ENCODE measurements around the gene SUV39H2.
"Not testable (repeated sequence)": the region's sequence is repeated elsewhere in the genome, so short reads cannot be mapped to it uniquely, and the experiment has no call there.

SUV39H2 gene

GRCh38 chr10:14876764-14877163, 1.9 kb upstream of the SUV39H2 start:
- DNase-seq, result no peak

GRCh38 chr10:14879124-14879927, 660 bp downstream of the SUV39H2 start:
- peak; percentile 20 for DNase-seq

DNA sequence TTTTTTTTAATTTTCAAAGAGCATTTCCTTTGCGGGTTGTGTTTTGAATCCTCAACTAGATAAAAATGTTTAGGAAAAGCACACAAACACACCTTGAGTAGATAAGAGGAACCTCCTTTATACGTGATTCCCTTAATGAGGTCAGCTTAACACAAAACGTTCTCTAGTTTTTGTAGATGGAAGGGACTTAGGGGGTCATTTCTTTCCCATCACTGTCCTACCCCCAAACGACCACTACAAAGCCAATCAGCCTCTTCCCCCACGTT, 1.2 kb downstream of the SUV39H2 start:
- no peak for DNase-seq

DNA sequence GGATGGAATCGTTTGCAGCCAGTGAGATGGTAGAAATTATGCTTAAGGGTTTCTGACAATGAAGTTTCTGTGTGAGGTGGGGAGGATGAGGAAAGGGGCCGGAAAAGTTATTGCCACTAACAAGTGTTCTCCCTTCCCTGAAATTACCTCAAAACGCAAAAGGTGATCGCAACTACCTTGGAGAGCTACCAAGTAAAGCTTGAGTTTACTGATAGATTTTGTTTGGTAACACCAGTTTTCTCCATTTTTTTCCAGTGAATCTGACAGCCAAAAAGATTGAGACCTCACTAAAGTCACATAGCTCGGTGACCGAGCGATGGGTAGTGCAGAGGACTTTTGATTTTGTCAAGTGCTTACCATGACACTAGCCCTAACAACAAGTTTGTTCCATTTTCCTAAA, 1.6 kb downstream of the SUV39H2 start:
- peak; percentile 11 for DNase-seq

- DNase-seq, result no peak
Measured at GRCh38 chr10:14884082-14884481, 5.4 kb downstream of the SUV39H2 start.

DNA sequence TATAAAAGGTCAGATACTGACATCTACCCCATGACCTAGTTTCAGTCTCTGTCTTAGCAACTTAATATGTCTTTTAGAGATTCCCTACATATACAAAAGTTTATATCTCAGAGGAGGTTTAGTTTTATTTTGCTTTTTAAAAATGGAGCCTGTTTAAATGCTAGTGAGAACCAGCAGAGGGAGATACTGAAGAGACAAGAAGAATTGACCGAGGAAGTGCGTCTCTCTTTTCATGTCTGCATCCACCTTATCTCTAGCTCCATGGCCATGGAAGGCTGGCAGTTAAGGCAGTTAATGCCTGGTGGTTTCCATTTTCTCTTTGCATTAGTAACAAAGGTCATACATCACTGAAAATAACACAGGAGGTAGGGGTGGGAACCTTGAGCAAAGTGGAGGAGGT, 10.7 kb downstream of the SUV39H2 start:
- no peak for DNase-seq

DNA sequence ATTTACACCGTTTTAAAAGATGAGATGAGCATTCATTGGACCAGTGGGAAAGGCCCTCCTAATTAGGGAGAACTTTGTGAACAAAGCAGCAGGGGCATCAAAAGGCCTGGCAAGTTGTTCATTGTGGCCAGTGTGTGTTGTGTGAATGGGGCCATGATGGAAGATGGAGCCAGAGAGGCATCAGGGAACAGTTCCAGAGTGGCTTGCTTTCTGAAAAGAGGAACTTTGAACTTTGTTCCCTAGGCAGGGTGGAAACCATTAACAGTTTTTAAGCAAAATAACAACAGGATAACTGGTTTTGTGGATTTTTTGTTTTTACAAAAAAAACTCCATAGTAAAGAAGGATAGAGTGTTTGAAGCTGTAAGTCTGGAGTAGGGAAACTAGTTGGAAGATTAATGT, 12.5 kb downstream of the SUV39H2 start:
- DNase-seq, result no peak

GRCh38 chr10:14904316-14904732, 25.7 kb downstream of the SUV39H2 start:
- DNase-seq, result peak; percentile 27

DNA sequence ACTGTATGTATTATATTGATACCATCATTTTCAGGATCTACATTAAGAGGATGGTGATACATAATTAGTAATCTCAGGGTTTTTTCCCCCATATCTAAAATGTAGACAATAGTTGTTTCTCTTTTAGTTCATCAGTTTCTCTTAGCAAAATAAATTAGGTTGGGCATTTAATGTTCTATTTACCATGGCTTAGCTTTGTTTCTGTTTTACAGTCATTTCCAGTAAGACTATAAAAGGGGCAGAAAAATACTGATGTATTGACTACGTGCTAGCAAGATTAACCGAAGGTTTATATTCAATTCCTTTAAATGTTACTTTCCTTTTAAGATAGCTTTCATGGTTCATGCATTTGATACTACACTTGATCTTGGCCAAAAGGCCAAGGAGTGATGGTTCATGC, 26.2 kb downstream of the SUV39H2 start:
- DNase-seq, result no peak

DNA sequence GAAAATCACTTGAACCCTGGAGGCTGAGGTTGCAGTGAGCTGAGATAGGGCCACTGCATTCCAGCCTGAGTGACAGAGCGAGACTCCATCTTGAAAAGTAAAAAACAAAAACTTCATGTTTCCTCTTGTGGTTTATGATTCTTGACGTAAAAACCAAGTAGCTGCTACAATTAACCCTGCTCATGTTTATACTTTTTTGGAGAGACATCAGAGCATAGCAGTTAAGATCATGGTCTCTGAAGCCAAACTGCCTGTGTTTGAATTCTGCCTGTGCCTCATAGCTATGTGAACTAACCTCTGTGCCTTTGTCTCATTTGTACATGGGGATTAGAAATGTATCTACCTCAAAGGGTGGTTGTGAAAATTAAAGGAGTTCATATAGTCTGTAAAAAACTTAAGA, 27.2 kb downstream of the SUV39H2 start:
- no peak for DNase-seq

DNA sequence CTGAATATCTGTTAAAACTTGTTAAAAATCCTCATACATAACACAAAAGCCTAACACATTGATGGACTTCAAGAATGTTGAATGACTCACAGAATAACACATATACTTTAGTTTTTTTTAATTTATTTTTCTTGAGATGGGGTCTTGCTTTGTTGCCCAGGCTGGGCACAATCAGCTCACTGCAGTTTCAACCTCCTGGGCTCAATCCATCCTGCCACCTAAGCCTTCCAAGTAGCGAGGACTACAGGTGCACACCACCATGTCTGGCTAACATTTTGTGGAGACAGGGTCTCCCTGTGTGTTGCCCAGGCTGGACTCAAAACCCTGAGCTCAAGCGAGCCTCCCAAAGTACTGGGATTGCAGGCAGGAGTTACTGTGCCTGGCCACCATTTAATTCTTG, 28.1 kb downstream of the SUV39H2 start:
- no peak for DNase-seq

DNA sequence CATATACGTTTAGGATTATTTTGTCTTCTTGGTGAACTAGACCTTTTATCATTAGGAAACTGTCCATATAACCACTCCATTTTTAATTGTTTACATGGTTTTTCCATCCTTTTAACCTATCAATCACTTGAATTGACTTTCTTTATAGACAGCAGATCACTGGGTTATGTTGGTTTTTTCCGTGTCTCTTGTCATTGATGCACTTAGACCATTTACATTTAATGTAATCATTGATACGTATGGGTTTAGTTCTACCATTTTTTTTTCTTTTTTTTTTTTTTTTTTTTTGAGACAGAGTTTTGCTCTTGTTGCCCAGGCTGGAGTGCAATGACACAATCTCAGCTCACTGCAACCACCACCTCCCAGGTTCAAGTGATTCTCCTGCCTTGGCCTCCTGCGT, 28.9 kb downstream of the SUV39H2 start:
- DNase-seq, result not testable (repeated sequence)

GRCh38 chr10:14909101-14909500, 30.4 kb downstream of the SUV39H2 start:
- no peak for DNase-seq

- no peak for DNase-seq
Measured at GRCh38 chr10:14910953-14911352, 32.3 kb downstream of the SUV39H2 start.

DNA sequence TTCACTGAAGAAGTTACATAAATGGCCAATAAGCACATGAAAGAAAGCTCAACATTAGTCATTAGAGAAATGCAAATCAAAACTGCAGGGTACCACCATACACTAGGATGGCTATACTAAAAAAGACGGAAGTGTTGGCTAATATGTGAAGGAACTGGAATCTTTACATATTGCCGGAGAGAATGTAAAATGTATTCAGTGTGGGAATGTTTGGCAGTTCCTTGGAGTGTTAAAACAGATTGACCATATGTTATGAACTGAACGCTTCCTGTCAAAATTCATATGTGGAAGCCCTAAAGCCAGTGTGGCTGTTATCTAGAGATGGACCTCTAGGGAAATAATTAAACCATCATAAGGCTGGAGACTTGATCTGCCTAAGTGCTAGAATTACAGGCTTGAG, 33.1 kb downstream of the SUV39H2 start:
- no peak for DNase-seq

- no peak for DNase-seq
Measured at GRCh38 chr10:14916600-14916999, 37.9 kb downstream of the SUV39H2 start.

- DNase-seq, result no peak
Measured at GRCh38 chr10:14917827-14918226, 39.2 kb downstream of the SUV39H2 start.

- DNase-seq, result no peak
Measured at GRCh38 chr10:14918964-14919363, 40.3 kb downstream of the SUV39H2 start.

GRCh38 chr10:14924013-14924412, 45.3 kb downstream of the SUV39H2 start:
- DNase-seq, result no peak

- DNase-seq, result no peak
Measured at GRCh38 chr10:14925268-14925667, 46.6 kb downstream of the SUV39H2 start.

DNA sequence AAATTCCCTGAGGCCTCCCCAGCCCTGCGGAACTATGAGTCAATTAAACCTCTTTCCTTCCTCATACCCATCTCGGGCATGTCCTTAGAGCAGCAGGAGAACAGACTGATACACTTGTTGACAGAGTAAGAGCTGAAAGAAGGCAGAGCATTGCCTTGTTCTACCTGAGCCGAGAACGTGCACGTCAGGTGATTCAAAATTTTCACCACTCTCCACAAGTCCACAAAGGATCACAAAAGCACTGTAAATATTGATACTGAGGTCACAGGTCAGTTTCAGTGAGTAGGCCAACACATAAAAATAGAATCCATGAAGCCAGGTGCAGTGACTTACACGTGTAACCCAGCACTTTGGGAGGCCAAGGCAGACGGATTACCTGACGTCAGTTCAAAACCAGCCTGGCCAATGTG, 47.4 kb downstream of the SUV39H2 start:
- no peak for DNase-seq

DNA sequence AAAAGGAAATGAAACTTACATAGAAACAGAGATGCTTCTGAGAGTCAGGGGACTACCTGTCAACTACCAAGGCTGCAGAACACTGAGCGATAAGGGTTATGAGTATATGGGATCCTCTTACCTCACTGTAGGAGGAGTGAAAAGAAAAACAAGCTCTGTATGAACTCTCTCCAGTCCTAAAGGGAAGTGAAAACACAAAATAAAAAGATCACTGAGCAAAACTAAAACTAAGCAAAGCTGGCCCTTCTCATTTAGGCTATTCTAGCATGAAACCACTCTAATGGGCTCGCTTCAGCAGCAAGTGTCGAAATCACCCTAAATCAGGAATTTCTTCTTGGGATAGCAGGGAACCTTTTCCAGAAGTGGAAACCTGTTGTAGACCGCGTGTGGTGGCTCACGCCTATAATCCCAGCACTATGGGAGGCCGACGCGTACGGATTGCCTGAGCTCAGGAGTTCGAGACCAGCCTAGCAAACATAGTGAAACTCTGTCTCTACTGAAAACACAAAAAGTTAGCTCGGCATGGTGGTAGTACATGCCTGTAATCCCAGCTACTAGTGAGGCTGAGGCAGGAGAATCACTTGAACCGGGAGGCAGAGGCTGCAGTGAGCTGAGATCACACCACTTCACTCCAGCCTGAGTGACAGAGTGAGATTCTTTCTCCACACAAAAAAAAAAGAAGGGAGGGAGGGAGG, 48.2 kb downstream of the SUV39H2 start:
- no peak for DNase-seq

DNA sequence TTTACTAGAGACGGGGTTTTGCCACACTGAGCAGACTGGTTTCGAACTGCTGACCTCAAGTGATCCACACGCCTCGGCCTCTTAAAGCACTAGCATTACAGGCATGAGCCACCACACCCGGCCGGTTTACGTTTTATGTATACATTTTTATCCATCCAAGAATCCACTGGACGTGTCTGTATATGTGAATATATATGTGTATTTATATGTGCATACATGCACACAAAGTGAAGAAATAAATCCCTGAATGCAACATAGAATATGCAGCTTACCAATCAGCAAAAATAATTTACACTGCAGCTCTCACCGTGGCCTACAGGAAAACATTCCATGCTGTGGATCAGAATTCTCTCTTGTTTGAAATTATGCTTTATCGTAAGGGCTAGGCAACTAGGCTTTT, 51.9 kb downstream of the SUV39H2 start:
- no peak for DNase-seq

DNA sequence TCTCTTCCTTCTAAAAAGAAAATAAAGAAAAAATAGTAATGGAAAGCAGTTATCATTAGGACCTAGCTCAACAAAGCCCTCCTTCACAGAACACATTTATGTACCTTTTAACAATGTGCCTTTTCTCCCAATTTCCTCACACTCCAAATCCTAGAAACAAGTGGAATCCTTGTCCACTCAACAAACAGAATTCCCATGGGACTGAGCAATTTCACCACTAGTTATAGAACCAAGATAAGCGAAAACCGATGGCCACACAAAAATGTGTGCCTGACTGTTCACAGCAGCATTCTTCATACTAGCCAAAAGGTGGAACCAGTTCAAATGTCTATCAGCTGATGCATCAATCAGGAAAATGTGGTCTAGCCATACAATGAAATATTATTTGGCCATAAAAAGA, 57.9 kb downstream of the SUV39H2 start:
- DNase-seq, result no peak

DNA sequence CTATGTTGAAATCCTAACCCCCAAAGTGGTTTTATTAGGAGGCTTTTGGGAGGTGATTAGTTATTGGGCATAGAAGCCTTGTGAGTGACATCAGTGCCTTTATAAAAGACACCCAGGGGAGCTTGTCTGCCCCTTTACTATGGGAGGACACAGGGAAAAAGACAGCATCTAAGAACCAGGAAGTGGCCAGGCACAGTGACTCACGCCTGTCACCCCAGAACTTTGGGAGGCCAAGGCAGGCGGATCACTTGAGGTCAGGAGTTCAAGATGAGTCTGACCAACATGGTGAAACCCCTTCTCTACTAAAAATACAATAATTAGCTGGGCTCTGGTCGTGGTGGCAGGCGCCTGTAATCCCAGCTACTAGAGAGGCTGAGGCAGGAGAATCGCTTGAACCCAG, 60.3 kb downstream of the SUV39H2 start:
- peak; percentile 10 for DNase-seq
